Nephron (organoid): Measurements from ENCODE around the gene ZC3H8.
"Not testable (repeated sequence)": the region's sequence is repeated elsewhere in the genome, so short reads cannot be mapped to it uniquely, and the experiment has no call there.

Experiments
- H3K27ac Mint-ChIP-seq, 3 experiments: 2 replicates each; pipeline ENCODE4 v1.8.0; 2020; ENCODE audit warnings: mixed read lengths in 3 of 3, mild to moderate bottlenecking in 2 of 3, moderate library complexity in 1 of 3
- H3K27me3 Mint-ChIP-seq: 2 replicates; pipeline ENCODE4 v1.8.0; 2021; ENCODE audit warnings: low read depth, mild to moderate bottlenecking, moderate library complexity, mixed read lengths
- H3K36me3 Mint-ChIP-seq: 2 replicates; pipeline ENCODE4 v1.8.0; 2020; ENCODE audit warnings: low read depth, mixed read lengths
- H3K4me1 Mint-ChIP-seq: 2 replicates; pipeline ENCODE4 v1.8.0; 2020; ENCODE audit warnings: mixed read lengths
- H3K4me3 Mint-ChIP-seq, 3 experiments: 2 replicates each; pipeline ENCODE4 v1.8.0; 2020; ENCODE audit warnings: mild to moderate bottlenecking in 3 of 3, mixed read lengths in 3 of 3, moderate library complexity in 2 of 3
- H3K9me3 Mint-ChIP-seq: 2 replicates; pipeline ENCODE4 v1.8.0; 2020; ENCODE audit warnings: mixed read lengths
- CTCF ChIP-seq, 3 experiments: fragments of 200-600 bp; sonication (generic); IDR thresholded peaks; one replicate each; pipeline ENCODE4 v1.5.0; 2021; ENCODE audit warnings: antibody characterized with exemption in 3 of 3; ENCODE audit not compliant: unreplicated experiment in 3 of 3

The ZC3H8 gene

GRCh38 chr2:112217854-112218253 lies 37.0 kb downstream of the ZC3H8 start:
- no peak for TF ChIP-seq CTCF (IDR thresholded peaks at IDR 0.05; ENCODE audit: unreplicated experiment in 3 of 3)

GRCh38 chr2:112216167-112216566 lies 38.7 kb downstream of the ZC3H8 start:
- Mint-ChIP-seq H3K4me3 (no peak overlapping the region), H3K27me3 (no peaks in the 10 kb centered on the region), H3K27ac (no peak overlapping the region), H3K9me3 (peaks cover 5% of the 10 kb centered on the region), H3K4me1 (peaks cover 5% of the 10 kb centered on the region), H3K36me3 (peaks cover 37% of the 10 kb centered on the region)
- TF ChIP-seq CTCF (IDR thresholded peaks at IDR 0.05; ENCODE audit: unreplicated experiment in 3 of 3), result no peak

More at GRCh38 chr2:112217854-112218253, 37.0 kb downstream of the ZC3H8 start:
- Mint-ChIP-seq H3K4me1 (peaks cover 5% of the 10 kb centered on the region), H3K27me3 (no peaks in the 10 kb centered on the region), H3K4me3 (no peak overlapping the region), H3K27ac (no peak overlapping the region), H3K9me3 (peaks cover 19% of the 10 kb centered on the region), H3K36me3 (peaks cover 23% of the 10 kb centered on the region)

GRCh38 chr2:112207905-112208304 lies 46.9 kb downstream of the ZC3H8 start:
- Mint-ChIP-seq H3K36me3 (peaks cover 50% of the 10 kb centered on the region), H3K9me3 (peaks cover 31% of the 10 kb centered on the region)
- H3K4me1 Mint-ChIP-seq, H3K27ac Mint-ChIP-seq, H3K27me3 Mint-ChIP-seq, H3K4me3 Mint-ChIP-seq: not testable (repeated sequence)

GRCh38 chr2:112204411-112204810 lies 50.4 kb downstream of the ZC3H8 start:
- Mint-ChIP-seq H3K27me3 (no peaks in the 10 kb centered on the region), H3K4me1 (no peaks in the 10 kb centered on the region), H3K36me3 (peaks cover 22% of the 10 kb centered on the region), H3K27ac (no peak overlapping the region), H3K9me3 (peaks cover 33% of the 10 kb centered on the region), H3K4me3 (no peak overlapping the region)
- TF ChIP-seq CTCF (IDR thresholded peaks at IDR 0.05; ENCODE audit: unreplicated experiment in 3 of 3), result no peak

GRCh38 chr2:112201696-112202430 lies 53.0 kb downstream of the ZC3H8 start:
- H3K4me3 Mint-ChIP-seq, result no peak overlapping the region

GRCh38 chr2:112199188-112199587 lies 55.7 kb downstream of the ZC3H8 start:
- peaks cover 9% of the 10 kb centered on the region for H3K36me3 Mint-ChIP-seq
- peaks cover 12% of the 10 kb centered on the region for H3K9me3 Mint-ChIP-seq
- H3K27me3 Mint-ChIP-seq, result no peaks in the 10 kb centered on the region
- H3K4me3 Mint-ChIP-seq, result no peak overlapping the region
- TF ChIP-seq CTCF (IDR thresholded peaks at IDR 0.05; ENCODE audit: unreplicated experiment in 3 of 3), result no peak
- no peak overlapping the region for H3K27ac Mint-ChIP-seq
- H3K4me1 Mint-ChIP-seq, result peaks cover 10% of the 10 kb centered on the region

More at GRCh38 chr2:112201696-112202430, 53.0 kb downstream of the ZC3H8 start:
- TF ChIP-seq CTCF (IDR thresholded peaks at IDR 0.05; ENCODE audit: unreplicated experiment in 3 of 3), result no peak
- Mint-ChIP-seq H3K9me3 (peaks cover 23% of the 10 kb centered on the region), H3K4me1 (peaks cover 10% of the 10 kb centered on the region), H3K27me3 (no peaks in the 10 kb centered on the region), H3K27ac (no peak overlapping the region), H3K36me3 (peaks cover 13% of the 10 kb centered on the region)
